Frontal cortex (tissue), 4 donors: ENCODE measurements around the gene PPIE. TPM values are rescaled to one million over a fixed set of nuclear protein-coding genes. Genes with fewer than 3 reads are reported as not detected.
A peak's percentile ranks its signal among the peaks of the same experiment; 100 is the strongest.

Experiments
- DNase-seq, 2 donors: peaks; one replicate each; pipeline ENCODE4 v3.0.0; 2012; ENCODE audit warnings: low spot score in 2 of 2
- FAIRE-seq: peaks from 2 replicates; lab custom pipeline; 2012; peaks lifted over from hg19 to GRCh38; lab: Jason Lieb, UNC
- total RNA-seq: library from RNA; depleted of rRNA; stranded (reverse); fragments of >200 nt; gene quantifications from one replicate; pipeline ENCODE4 v1.2.3, GENCODE V29; 2014
- donor health status: control.
- donor health status: control.
- donor health status: control.

PPIE gene
- total RNA-seq, 1 donor from 2014 or later, result 25.3 TPM

- FAIRE-seq (no peak), DNase-seq (no peak)
Observed at GRCh38 chr1:39717809-39718208, 20.9 kb upstream of the PPIE start.

DNA sequence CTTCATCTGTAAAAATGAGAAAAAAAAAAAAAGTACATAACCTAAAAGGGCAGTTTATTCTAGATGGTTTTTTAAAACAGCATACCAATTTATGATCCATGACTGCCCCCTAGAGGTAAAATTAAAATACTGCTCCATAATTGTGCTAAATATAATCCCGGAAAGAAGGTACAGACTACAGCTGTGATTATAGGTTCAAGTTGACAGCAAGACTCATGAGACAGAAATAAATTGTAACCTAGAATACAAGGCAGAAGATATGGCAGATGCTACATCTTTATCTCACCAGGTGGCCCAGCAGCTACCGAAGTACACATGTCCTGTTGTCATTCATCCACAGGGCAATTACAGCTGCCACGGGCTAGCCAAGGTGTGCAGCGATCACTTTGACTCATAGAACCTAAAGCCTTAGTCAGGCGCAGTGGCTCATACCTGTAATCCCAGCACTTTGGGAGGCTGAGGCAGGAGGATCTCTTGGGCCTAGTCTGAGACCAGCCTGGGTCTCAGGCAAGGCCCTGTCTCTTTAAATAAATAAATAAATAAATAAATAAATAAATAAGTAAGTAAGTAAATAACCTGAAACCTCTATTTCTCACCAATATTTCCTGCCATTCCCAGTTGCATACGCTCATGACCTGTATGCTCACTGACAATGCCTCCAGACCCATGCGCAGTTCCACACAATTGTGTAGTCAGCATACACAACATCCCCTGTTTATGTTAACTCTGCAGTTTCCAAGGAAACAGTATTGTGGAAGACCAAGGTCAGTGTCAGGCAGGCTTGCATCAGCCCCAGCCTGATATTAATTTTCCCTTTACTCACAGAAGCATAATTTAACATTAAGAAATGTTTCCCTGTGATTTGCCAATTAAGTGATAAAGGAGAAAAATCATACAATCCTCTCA lies 18.3 kb upstream of the PPIE start:
- peak; percentile 98 for FAIRE-seq
- peak in 1 of 2 donors; percentile 32 for DNase-seq

- DNase-seq (no peak), FAIRE-seq (no peak)
Observed at GRCh38 chr1:39721664-39722063, 17.0 kb upstream of the PPIE start.

- DNase-seq (no peak), FAIRE-seq (no peak)
Observed at GRCh38 chr1:39722495-39722894, 16.2 kb upstream of the PPIE start.

DNA sequence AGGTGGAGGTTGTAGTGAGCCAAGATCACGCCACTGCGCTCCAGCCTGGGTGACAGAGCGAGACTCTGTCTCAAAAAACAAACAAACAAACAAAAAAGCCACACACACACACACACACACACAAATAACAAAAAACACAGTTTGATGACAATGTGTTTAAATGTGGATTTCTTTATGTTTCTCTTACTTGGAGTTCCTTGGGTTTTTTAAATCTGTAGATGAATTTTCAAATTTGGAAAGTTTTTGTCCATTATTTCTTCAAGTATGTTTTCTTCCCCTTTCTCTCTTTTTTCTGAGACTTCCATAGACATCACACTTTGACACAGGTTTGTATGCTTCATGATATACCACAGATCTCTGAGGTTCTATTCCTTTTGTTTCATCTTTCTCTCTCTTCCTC lies 12.1 kb upstream of the PPIE start:
- FAIRE-seq (no peak), DNase-seq (no peak)

- FAIRE-seq (no peak), DNase-seq (no peak)
Observed at GRCh38 chr1:39727221-39727931, 11.3 kb upstream of the PPIE start.

DNA sequence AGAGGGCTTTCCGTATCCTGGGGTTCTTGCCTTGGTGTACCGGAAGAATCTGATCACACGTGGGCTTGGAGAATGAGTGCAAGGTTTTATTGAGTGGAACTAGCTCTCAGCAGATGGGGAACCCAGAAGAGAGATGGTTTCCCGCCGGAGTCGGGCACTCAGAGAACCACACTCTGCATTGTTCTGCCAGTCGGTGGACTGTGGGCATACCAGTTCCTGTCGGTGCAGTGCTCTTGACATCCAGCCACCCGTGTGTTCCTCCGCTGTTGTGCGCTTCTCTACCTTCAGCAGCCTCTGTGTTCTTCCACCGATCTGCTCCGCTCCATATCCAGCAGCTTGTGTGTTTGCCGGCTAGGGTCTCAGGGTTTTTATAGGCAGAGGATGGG lies 10.8 kb upstream of the PPIE start:
- FAIRE-seq, result no peak
- no peak for DNase-seq

DNA sequence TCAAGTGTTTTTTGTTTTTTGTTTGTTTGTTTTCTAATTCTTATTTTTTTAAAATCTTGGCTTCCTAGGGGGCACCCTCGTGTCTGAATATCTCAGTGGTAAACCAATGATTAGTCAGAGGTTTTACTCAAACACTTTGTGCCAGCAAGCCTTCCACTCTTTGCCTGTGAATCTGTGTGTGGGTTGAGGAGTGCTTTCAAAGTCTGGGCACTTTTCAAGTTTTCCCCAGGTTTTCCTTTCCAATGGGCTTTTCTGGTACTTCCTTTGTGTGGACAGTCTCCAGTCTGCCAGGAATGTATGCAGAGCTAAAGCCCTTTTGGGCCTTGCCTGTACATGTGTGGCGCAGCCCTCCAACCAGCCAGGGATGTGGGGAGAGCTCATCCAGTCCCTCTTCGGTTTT lies 9.7 kb upstream of the PPIE start:
- FAIRE-seq (no peak), DNase-seq (no peak)

DNA sequence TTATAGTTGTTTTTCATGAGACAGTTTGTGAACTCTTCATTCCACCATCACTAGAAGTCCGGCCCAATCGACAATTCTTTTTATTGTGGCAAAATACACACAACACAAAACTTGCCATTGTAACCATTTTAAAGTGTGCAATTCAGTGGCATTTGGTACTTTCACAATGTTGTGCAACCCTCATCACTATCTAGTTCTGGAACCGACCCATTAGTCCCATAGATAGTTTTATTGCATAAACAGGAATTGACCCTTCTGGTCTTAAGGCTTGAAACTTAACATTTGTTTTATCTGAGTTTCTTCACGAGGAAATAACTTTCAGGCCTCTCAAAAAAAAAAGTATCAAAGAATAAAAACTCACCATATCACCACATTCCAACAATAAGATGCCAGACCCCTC lies 8.8 kb upstream of the PPIE start:
- no peak for DNase-seq
- no peak for FAIRE-seq

GRCh38 chr1:39732730-39733129 lies 6.0 kb upstream of the PPIE start:
- DNase-seq, result no peak
- no peak for FAIRE-seq

GRCh38 chr1:39733161-39733560 lies 5.5 kb upstream of the PPIE start:
- no peak for DNase-seq
- FAIRE-seq, result no peak

DNA sequence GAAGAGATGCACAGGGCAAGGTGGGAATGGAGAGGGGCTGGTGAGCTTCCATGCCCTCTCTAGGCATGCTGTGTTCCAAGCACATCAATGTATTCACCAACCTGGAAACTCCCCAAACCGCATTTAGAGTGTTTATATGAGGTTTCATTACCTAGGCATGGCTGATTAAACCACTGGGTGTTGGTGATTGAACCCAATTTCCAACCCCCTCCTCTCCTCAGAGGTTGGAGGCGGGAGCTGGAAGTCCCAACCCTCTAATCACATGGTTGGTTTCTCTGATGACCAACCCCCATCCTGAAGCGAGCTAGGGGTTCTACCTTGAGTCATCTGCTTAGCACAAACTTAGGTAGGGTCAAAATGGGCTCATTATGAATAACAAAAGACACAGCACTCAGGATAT lies 3.0 kb upstream of the PPIE start:
- FAIRE-seq, result no peak

DNA sequence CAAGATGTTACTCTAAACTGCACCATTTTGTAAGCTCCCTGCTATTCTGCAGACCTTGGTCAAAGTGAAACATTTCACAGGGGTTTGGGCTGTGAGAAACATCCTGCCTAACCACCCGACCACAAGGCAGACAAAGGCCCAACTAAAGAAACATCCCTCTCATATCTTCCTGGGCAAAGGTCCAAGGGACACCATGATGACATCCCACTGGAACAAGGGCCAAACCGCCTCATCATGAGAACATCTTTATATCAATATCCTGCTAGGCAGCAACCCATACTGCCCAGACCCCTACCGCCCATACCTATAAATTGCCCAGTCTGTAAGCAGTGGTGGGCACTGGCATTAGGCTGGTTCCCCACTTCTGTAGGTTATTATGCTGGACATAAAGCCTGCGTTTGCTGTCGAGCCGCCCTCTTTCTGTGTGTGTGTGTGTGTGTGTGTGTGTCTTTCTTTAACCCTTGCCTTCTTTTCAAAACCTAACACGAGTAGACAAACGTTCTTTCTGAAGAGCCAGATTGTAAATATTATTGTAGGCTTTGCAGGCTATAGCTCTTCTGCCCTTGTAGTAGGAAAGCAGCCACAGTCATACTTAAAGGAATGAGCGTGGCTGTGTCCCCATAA lies 1.0 kb upstream of the PPIE start:
- DNase-seq (no peak), FAIRE-seq (no peak)

More for the DNA sequence above, 3.0 kb upstream of the PPIE start:
- DNase-seq, result no peak

GRCh38 chr1:39745016-39745670 lies 6.5 kb downstream of the PPIE start:
- no peak for FAIRE-seq
- no peak for DNase-seq

DNA sequence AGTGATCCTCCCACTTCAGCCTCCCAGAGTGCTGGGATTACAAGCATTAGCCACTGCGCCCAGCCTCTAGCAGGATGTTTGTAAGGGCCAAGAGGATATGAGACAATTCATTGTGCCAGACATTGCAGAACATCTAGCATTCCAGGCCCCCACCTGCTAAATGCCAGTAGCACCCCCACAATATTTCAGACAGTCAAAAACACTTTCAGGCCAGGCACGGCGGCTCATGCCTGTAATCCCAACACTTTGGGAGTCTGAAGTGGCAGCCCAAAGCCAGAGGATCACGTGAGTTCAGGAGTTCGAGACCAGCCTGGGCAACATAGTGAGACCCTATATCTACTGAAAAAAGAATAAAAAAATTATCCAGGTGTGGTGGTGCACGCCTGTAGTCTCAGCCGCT lies 12.9 kb downstream of the PPIE start:
- FAIRE-seq, result no peak
- DNase-seq, result no peak

DNA sequence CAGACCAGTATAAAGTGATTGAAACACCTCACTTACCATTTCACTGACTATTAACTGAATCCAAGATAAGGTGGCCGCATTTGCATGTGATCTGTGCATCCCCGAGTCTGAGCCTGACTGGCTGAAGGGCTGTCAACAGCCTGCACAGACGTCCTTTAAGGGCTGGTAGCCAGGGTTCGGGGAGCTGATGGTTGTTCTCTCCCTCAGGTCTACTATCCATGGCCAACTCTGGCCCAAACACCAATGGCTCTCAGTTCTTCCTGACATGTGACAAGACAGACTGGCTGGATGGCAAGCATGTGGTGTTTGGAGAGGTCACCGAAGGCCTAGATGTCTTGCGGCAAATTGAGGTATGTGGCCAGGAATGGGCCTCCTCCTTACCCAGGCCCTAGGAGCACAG lies 14.0 kb downstream of the PPIE start:
- FAIRE-seq, result no peak

DNA sequence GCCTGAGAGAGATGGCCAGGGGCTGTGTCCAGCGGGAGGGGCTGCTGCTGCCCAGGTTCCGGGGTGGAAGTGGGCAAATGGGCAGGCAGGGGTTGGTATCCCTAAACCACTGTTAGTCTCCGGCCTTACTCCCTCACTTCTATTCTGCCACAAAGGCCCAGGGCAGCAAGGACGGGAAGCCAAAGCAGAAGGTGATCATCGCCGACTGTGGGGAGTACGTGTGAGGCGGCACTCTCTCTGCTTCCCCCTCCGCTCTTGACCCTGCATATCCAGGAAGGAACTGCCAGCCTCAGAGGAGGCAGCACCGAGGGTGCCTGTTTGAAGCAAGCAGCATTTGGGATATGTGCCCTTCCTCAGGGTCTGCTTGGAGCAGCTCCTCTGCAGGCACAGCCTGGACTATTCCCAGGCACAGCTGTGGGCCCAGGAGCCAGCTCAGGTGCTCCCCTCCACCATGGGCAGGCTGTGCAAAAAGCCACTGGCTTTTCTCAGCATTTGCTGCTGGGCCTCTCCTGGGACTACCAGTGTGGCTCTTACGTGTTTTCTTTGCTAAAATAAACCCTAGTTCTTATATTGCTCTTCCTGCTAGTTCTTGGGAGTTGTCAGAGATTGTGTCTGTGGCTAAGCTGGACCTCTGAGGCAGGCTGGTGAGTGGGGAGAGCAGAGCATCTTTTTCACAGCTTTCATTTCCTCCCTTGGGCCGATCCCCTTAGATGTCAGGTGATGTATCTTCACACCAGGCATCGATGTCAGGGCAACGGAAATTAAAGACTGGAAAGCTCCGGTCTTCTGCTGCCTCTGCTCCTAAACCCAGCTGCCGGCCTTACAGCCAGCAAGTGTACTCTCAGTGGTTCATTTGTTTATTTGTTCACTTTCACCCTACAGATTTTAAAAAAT lies 14.7 kb downstream of the PPIE start:
- FAIRE-seq (no peak), DNase-seq (no peak)

More for the DNA sequence above, 14.0 kb downstream of the PPIE start:
- DNase-seq, result no peak

GRCh38 chr1:39754026-39754570 lies 15.4 kb downstream of the PPIE start:
- FAIRE-seq, result no peak
- DNase-seq, result no peak

DNA sequence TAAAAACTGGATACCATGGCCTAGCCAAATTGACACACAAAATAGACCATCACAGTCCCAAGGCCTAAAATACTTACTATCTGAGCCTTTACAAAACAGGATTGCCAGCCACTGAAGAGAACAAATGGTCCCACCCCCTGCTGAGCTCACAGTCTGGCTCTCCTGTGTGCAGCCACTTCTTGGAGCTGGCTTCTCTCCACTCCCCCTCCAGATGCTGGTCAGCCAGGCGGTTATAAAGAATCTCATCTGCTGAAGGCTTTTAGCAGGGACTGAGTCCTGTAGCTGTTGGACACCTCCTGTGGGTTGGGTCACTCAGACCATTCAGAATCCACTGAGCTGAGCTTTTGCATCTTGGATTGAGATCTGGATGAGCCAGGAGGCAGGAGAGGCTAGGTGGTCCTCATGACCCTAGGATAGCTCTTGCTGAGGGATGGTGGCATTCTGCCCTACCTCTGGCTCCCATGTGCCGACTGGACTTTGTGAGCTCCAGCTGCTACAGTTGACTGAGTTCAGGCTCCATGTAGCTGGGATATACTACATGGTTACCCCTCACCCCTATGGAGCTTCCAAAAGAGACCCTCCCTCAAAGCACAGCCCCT lies 16.3 kb downstream of the PPIE start:
- FAIRE-seq (no peak), DNase-seq (no peak)
